ENCODE results near the gene ATP1A3.

Gene ATP1A3

DNA sequence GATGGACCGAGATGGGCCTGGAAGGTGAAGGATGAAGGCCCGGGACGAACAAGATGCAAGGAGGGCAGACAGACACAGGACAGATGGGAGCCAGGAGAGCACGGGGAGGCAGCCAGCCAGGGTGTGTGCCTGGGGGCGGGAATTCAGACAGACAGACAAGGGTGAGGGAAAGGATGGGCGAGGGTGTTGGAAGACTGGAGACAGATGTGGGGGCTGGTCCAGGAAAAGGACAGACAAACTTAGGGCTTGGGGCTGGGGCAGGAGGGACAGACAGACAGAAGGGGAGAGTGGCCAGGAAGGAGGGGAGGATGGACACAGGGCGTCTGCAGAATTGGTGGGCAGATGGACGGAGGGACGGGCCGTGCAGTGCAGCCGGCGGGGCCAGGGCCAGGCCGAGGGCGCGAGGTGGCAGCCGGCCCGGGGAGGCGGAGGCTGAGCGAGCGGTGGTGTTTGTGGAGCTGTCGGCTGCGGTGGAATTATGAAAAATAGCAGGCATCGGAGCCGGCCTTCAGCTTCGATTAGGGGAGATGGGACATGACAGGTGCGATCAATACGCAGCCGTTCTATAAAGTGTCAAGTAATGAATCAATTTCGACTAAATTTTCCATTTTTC lies 61.2 kb downstream of the ATP1A3 start:
- DNase-seq (ENCODE audit: extremely low spot score, insufficient read length, low read depth), result no peak
- no peak for FAIRE-seq

DNA sequence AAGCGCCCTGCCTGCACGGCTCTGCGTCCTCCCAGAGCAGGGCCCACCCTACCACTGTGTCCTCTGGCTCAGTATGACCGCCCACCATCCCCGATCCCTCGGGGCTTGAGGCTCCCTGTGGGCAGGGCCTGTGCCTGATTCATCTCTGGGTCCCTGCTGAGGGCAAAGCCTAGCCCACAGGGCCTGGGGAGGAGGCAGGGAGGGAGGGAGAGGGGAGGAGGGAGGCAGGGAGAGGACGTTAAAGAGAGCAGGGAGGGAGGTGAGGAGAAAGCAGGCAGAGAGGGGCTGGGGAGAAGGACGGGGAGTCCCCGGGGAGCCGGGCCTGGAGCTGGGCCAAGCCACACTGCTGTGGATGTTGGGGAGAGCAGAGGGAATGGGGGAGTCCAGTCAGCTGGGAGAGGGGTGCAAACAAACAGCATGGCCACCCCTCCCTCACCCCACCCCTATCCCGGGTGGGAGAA lies 61.7 kb downstream of the ATP1A3 start:
- DNase-seq (ENCODE audit: extremely low spot score, insufficient read length, low read depth), result no peak
- no peak for FAIRE-seq

DNA sequence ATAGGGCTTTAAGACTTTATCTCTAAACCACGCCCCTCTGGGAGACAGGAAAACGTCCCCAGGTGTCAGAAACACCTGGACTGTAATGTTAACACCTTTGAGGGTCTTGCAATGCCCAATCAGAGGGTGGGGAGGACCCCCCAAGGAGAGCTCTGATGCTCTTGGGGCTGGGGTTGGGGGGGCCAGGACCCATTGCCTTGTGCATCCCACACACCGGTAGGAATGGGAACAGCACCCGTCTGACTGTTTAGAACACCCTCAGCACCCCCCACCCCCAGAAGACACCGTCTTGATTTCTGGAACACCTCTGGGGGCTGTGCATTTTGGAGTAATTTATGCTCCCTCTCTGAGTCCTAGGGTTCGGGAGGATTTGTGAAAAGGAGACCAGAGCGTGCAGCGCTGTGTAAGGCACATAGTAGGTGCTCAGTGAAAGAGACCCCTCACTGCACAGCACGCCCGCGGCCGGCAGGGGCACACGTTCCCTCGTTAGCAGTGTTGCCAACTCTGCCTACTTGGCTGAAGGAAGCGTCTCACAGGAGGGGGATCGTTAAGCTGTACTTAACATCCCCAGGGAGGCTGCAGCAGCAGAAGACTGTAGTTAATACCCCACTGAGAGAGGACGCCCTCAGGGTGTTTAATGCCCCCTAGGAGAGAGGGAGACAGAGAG lies 63.0 kb downstream of the ATP1A3 start:
- no peak for DNase-seq (ENCODE audit: extremely low spot score, insufficient read length, low read depth)
- FAIRE-seq, result no peak

DNA sequence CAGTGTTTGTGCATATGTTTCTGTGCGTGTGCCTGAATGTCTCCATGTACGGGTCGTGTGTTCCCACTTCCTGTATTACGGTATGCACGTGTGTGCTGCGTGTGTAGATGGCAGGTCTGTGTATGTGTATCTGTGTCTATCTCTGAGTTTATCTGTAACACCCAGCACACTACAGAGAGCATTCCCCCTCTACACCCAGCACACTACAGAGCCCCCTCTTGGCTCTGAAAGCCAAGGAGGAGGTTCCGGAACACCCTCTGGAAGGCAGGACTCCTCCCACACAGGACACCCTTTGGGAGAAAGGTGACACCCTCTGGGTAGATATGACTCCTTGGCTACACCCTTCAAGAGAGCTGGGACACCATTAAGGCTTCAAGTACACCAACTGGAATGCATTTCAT lies 63.7 kb downstream of the ATP1A3 start:
- FAIRE-seq, result no peak

GRCh38 chr19:41929536-41930071 lies 64.4 kb downstream of the ATP1A3 start:
- FAIRE-seq (no peak), DNase-seq (ENCODE audit: extremely low spot score, insufficient read length, low read depth) (no peak)

More for the DNA sequence above, 63.7 kb downstream of the ATP1A3 start:
- no peak for DNase-seq (ENCODE audit: extremely low spot score, insufficient read length, low read depth)

GRCh38 chr19:41928754-41929535 lies 65.1 kb downstream of the ATP1A3 start:
- FAIRE-seq, result peak; percentile 24
- DNase-seq (ENCODE audit: extremely low spot score, insufficient read length, low read depth), result no peak

GRCh38 chr19:41928221-41928683 lies 65.8 kb downstream of the ATP1A3 start, which contains the start of gene ERFL:
Gene ERFL, minus strand, starts transcription at chr19:41928449. Its CDS starts 15,530 bp downstream, at chr19:41912919.
- FAIRE-seq, result no peak
- DNase-seq (ENCODE audit: extremely low spot score, insufficient read length, low read depth), result no peak

GRCh38 chr19:41927497-41928192 lies 66.4 kb downstream of the ATP1A3 start:
- FAIRE-seq (no peak), DNase-seq (ENCODE audit: extremely low spot score, insufficient read length, low read depth) (no peak)

GRCh38 chr19:41926763-41927496 lies 67.1 kb downstream of the ATP1A3 start:
- DNase-seq (ENCODE audit: extremely low spot score, insufficient read length, low read depth), result no peak
- FAIRE-seq, result no peak

DNA sequence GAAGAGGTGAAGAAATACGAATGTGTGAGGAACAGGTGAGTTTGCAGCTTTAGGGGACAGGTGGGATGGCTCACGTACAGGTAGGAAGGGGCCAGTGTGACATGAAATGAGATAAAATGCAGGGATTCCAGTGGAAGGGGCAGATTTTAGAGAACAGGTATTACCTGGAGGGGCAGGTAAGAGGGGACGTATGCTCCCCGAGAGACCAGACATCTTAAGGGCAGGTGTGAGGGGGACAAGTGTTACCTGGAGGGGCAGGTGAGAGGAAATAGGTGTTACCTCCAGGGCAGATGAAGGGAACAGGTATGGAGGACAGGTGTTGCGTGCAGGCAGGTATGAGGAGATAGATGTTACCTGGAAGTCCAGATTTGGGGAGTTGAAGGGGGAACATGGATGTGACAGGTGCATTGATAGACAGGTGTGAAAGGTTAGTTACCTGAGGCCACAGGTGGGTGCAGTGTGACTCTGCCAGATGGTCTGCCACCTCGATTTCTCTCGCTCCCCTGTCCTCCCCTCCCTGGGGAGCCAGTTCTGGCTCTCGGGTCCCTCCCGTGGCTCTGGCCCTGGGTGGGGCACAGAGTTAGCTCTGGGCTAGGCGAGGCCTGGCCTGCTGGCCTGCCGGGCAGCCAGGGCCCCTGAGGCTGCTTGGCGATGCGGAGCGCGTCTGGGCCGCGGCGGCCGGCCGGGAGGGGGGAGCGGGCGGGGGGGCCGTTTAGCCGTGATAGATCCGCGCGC lies 67.8 kb downstream of the ATP1A3 start:
- FAIRE-seq, result no peak
- DNase-seq (ENCODE audit: extremely low spot score, insufficient read length, low read depth), result no peak

- FAIRE-seq (no peak), DNase-seq (ENCODE audit: extremely low spot score, insufficient read length, low read depth) (no peak)
Measured at GRCh38 chr19:41925208-41926003, 68.6 kb downstream of the ATP1A3 start.

DNA sequence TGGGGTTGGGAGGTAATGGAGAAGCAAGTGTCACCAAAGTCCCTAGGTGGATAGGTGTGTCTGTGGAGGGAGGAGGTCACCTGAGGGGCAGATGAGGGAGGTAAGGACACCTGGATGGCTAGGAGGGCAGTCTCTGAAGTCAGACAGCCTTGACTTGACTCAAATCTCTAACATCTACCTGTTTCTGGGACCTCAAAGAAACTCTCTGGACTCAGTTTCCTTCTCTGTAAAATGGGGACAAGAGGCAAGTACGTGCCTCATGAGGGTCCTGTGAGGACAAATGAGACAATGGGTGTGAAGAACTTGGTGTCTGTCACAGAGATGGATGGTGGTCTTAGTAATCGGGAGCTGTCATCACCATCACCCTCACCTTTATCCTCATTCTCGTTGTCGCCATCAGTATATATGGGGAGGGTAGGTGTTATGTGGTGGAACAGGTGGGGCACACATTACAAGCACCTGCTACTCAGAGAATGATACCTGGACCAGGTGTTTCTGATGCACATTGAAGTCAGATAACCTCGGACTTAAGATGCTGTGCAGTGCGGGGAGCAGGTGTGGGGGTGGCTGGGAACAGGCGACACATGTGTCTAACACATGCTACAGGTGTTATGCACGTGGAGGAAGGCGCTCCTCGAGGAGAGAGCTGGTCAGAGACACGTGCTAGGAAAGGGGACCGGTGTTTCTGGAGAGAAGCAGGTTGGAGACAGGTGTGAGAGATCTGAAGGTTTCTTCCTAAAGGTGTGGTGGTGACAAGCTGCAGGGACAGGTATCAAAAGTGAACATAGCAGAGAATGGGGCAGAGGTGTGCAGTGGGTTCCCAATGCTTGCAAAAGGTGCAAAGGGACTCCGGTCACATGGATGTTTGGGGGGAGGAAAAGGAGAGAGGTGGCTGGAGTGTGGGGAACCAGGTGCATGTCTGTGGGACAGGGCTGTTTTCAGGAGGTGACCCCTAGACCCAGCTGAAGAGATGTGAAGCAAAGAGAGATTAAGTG lies 69.6 kb downstream of the ATP1A3 start:
- FAIRE-seq, result no peak

GRCh38 chr19:41923045-41923788 lies 70.8 kb downstream of the ATP1A3 start:
- no peak for DNase-seq (ENCODE audit: extremely low spot score, insufficient read length, low read depth)
- no peak for FAIRE-seq

More for the DNA sequence above, 69.6 kb downstream of the ATP1A3 start:
- DNase-seq (ENCODE audit: extremely low spot score, insufficient read length, low read depth), result no peak

DNA sequence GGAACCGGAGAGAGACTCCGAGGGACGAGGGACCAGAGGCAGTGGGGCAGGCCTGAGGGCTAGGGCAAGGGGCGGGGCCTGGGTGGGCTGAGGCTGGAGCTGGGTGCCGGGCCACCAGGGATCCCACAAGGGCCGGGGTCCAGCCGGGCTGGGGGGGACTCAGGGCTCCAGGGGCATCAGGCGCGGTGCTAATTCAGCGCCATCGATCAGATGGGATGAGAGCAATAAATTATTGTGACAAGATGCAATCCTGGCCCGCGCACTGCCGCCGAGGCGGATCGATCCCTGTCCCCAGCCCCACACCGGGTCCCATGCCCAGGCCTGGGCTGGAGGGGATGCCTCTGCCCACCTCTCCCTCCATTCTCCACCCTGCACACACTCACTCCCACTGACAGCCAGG lies 71.4 kb downstream of the ATP1A3 start:
- FAIRE-seq (no peak), DNase-seq (ENCODE audit: extremely low spot score, insufficient read length, low read depth) (no peak)

- DNase-seq (ENCODE audit: extremely low spot score, insufficient read length, low read depth) (no peak), FAIRE-seq (no peak)
Measured at GRCh38 chr19:41921577-41922576, 72.2 kb downstream of the ATP1A3 start.
